ENCODE data around the gene SAE1. TPM values are rescaled to one million over a fixed set of nuclear protein-coding genes. Genes with fewer than 3 reads are reported as not detected.

SAE1 gene
- total RNA-seq, 1 donor from 2014 or later, result 49.9 TPM

- no peaks in the 10 kb centered on the region for H3K27me3 ChIP-seq (ENCODE audit: low read depth)
- peaks cover 39% of the 10 kb centered on the region for H3K36me3 ChIP-seq
- H3K27ac ChIP-seq, result no peak overlapping the region
- DNase-seq (no peak), ATAC-seq (no peak)
- intact Hi-C loops (cut with DNase I), result no loop called here
- TF ChIP-seq CTCF (IDR thresholded peaks at IDR 0.05), result no peak
- no peak overlapping the region for H3K4me3 ChIP-seq
- peaks cover 9% of the 10 kb centered on the region for H3K4me1 ChIP-seq
- no peaks in the 10 kb centered on the region for H3K9me3 ChIP-seq
These were observed 64.8 kb downstream of the SAE1 start for GRCh38 chr19:47195434-47195833.

- TF ChIP-seq CTCF (IDR thresholded peaks at IDR 0.05), result no peak
These were observed 66.5 kb downstream of the SAE1 start for GRCh38 chr19:47197141-47197540.

GRCh38 chr19:47200530-47200929 lies 69.9 kb downstream of the SAE1 start:
- TF ChIP-seq CTCF (IDR thresholded peaks at IDR 0.05), result no peak
- peaks cover 78% of the 10 kb centered on the region for H3K36me3 ChIP-seq
- H3K27ac ChIP-seq, result no peak overlapping the region
- no peak overlapping the region for H3K4me3 ChIP-seq
- H3K4me1 ChIP-seq, result peaks cover 5% of the 10 kb centered on the region
- ATAC-seq, result no peak
- no peak for DNase-seq
- H3K27me3 ChIP-seq (ENCODE audit: low read depth), result no peaks in the 10 kb centered on the region
- intact Hi-C loops (cut with DNase I), result loop anchor here (10.0 kb wide), 1 partner anchor 46 kb away; no protein-coding TSS in a partner anchor
- no peaks in the 10 kb centered on the region for H3K9me3 ChIP-seq

More at GRCh38 chr19:47197141-47197540, 66.5 kb downstream of the SAE1 start:
- ATAC-seq (no peak), DNase-seq (no peak)
- Histone ChIP-seq H3K9me3 (no peaks in the 10 kb centered on the region), H3K4me3 (no peak overlapping the region), H3K27ac (no peak overlapping the region), H3K36me3 (peaks cover 52% of the 10 kb centered on the region), H3K4me1 (no peaks in the 10 kb centered on the region), H3K27me3 (ENCODE audit: low read depth) (no peaks in the 10 kb centered on the region)
- intact Hi-C loops (cut with DNase I), result no loop called here

- intact Hi-C loops (cut with DNase I), result loop anchor here (10.0 kb wide), 1 partner anchor 48 kb away; no protein-coding TSS in a partner anchor
- DNase-seq, result no peak
- ATAC-seq, result no peak
- no peak for TF ChIP-seq CTCF (IDR thresholded peaks at IDR 0.05)
- no peak overlapping the region for H3K27ac ChIP-seq
- H3K9me3 ChIP-seq, result no peaks in the 10 kb centered on the region
- no peak overlapping the region for H3K4me3 ChIP-seq
- no peaks in the 10 kb centered on the region for H3K27me3 ChIP-seq (ENCODE audit: low read depth)
- H3K4me1 ChIP-seq, result peaks cover 5% of the 10 kb centered on the region
- H3K36me3 ChIP-seq, result peaks cover 86% of the 10 kb centered on the region
These were observed 72.6 kb downstream of the SAE1 start for GRCh38 chr19:47203254-47203653.

GRCh38 chr19:47209319-47210179 lies 78.9 kb downstream of the SAE1 start:
- TF ChIP-seq CTCF (IDR thresholded peaks at IDR 0.05), result no peak
- Histone ChIP-seq H3K27ac (no peak overlapping the region), H3K4me1 (peaks cover 12% of the 10 kb centered on the region), H3K4me3 (no peak overlapping the region), H3K27me3 (ENCODE audit: low read depth) (no peaks in the 10 kb centered on the region), H3K9me3 (no peaks in the 10 kb centered on the region), H3K36me3 (peaks cover 58% of the 10 kb centered on the region)
- intact Hi-C loops (cut with DNase I), result loop anchor here (10.0 kb wide), 1 partner anchor 55 kb away; no protein-coding TSS in a partner anchor
- DNase-seq (no peak), ATAC-seq (no peak)

All from lower lobe of right lung (tissue), 2 donors.